H9 (cell line): ENCODE results near the gene DUSP10. TPM values are rescaled to one million over a fixed set of nuclear protein-coding genes. Genes with fewer than 3 reads are reported as not detected.

Experiments
- DNase-seq: peaks from one replicate; pipeline ENCODE4 v3.0.0-alpha.2; 2017
- H2AFZ ChIP-seq: one replicate; pipeline ENCODE4 v1.6.1; 2013; ENCODE audit warnings: mild to moderate bottlenecking, low read length, control low read depth, moderate library complexity
- H2AK5ac ChIP-seq: 2 replicates; pipeline ENCODE4 v1.6.1; 2013; ENCODE audit warnings: low read length, control low read depth, mixed read lengths; ENCODE audit not compliant: insufficient read length
- H2BK120ac ChIP-seq: one replicate; pipeline ENCODE4 v1.6.1; 2013; ENCODE audit warnings: low read depth, mild to moderate bottlenecking, low read length, control low read depth, inconsistent platforms; ENCODE audit not compliant: poor library complexity, severe bottlenecking
- H2BK12ac ChIP-seq: 2 replicates; pipeline ENCODE4 v1.6.1; 2013; ENCODE audit warnings: low read length, control low read depth, mixed read lengths, low read depth; ENCODE audit not compliant: insufficient read length
- H2BK15ac ChIP-seq: 2 replicates; pipeline ENCODE4 v1.6.1; 2013; ENCODE audit warnings: low read depth, low read length, control low read depth
- H2BK20ac ChIP-seq: one replicate; pipeline ENCODE4 v1.6.1; 2013; ENCODE audit warnings: low read depth, mild to moderate bottlenecking, low read length, control low read depth, inconsistent platforms; ENCODE audit not compliant: poor library complexity, severe bottlenecking
- H2BK5ac ChIP-seq: 2 replicates; pipeline ENCODE4 v1.6.1; 2013; ENCODE audit warnings: low read length, control low read depth, mixed read lengths; ENCODE audit not compliant: insufficient read length
- H3K14ac ChIP-seq: 2 replicates; pipeline ENCODE4 v1.6.1; 2013; ENCODE audit warnings: low read length, control low read depth; ENCODE audit not compliant: insufficient read depth
- H3K18ac ChIP-seq: 2 replicates; pipeline ENCODE4 v1.6.1; 2013; ENCODE audit warnings: low read depth, mild to moderate bottlenecking, mixed read lengths, low read length, control low read depth; ENCODE audit not compliant: insufficient read length
- H3K23ac ChIP-seq: 2 replicates; pipeline ENCODE4 v1.6.1; 2013; ENCODE audit warnings: low read length, control low read depth, mixed read lengths, low read depth; ENCODE audit not compliant: insufficient read length
- H3K23me2 ChIP-seq: 2 replicates; pipeline ENCODE4 v1.6.1; 2013; ENCODE audit warnings: low read depth, mild to moderate bottlenecking, mixed read lengths, low read length, control low read depth; ENCODE audit not compliant: insufficient read length, poor library complexity, severe bottlenecking
- H3K27ac ChIP-seq: 2 replicates; pipeline ENCODE4 v1.5.1; 2013; ENCODE audit warnings: low read length, control low read depth, mixed read lengths, low read depth; ENCODE audit not compliant: insufficient read length
- H3K27me3 ChIP-seq: 2 replicates; pipeline ENCODE4 v1.6.1; 2013; ENCODE audit warnings: low read length, control low read depth, inconsistent platforms; ENCODE audit not compliant: insufficient read depth
- H3K4ac ChIP-seq: 2 replicates; pipeline ENCODE4 v1.6.1; 2013; ENCODE audit warnings: low read depth, mild to moderate bottlenecking, control low read depth, inconsistent platforms, low read length, moderate library complexity
- H3K4me1 ChIP-seq: 2 replicates; pipeline ENCODE4 v1.6.1; 2013; ENCODE audit warnings: low read length, control low read depth, inconsistent platforms; ENCODE audit not compliant: insufficient read depth
- H3K4me2 ChIP-seq: 2 replicates; pipeline ENCODE4 v1.6.1; 2013; ENCODE audit warnings: low read length, control low read depth, mixed read lengths; ENCODE audit not compliant: insufficient read length, insufficient read depth
- H3K56ac ChIP-seq: 2 replicates; pipeline ENCODE4 v1.6.1; 2013; ENCODE audit warnings: low read depth, mild to moderate bottlenecking, mixed read lengths, low read length, control low read depth; ENCODE audit not compliant: insufficient read length
- H3K79me1 ChIP-seq: 2 replicates; pipeline ENCODE4 v1.6.1; 2013; ENCODE audit warnings: low read depth, mild to moderate bottlenecking, moderate library complexity, low read length, control low read depth, inconsistent platforms; ENCODE audit not compliant: insufficient read depth, poor library complexity, severe bottlenecking
- H3K79me2 ChIP-seq: 2 replicates; pipeline ENCODE4 v1.6.1; 2013; ENCODE audit warnings: low read length, control low read depth, inconsistent platforms; ENCODE audit not compliant: insufficient read depth
- H3K9ac ChIP-seq: 2 replicates; pipeline ENCODE4 v1.6.1; 2013; ENCODE audit warnings: low read length, control low read depth, mixed read lengths; ENCODE audit not compliant: insufficient read length; ENCODE audit errors: extremely low read depth
- H3K9me3 ChIP-seq: one replicate; pipeline ENCODE4 v1.6.1; 2013; ENCODE audit warnings: low read depth, low read length, inconsistent platforms; ENCODE audit not compliant: control insufficient read depth
- H3T11ph ChIP-seq: one replicate; pipeline ENCODE4 v1.6.1; 2013; ENCODE audit warnings: mild to moderate bottlenecking, low read length, control low read depth, inconsistent platforms
- H4K20me1 ChIP-seq: one replicate; pipeline ENCODE4 v1.6.1; 2013; ENCODE audit not compliant: control insufficient read depth, insufficient read length, insufficient read depth
- H4K5ac ChIP-seq: 2 replicates; pipeline ENCODE4 v1.6.1; 2013; ENCODE audit warnings: low read depth, mild to moderate bottlenecking, mixed read lengths, low read length, control low read depth; ENCODE audit not compliant: insufficient read length
- H4K8ac ChIP-seq: replicated peaks from 2 replicates; pipeline ENCODE4 v1.6.1; 2013; ENCODE audit warnings: low read length, control low read depth, mixed read lengths, low read depth; ENCODE audit not compliant: insufficient read length
- H4K91ac ChIP-seq: 2 replicates; pipeline ENCODE4 v1.6.1; 2013; ENCODE audit warnings: low read depth, mild to moderate bottlenecking, moderate library complexity, mixed read lengths, low read length, control low read depth; ENCODE audit not compliant: insufficient read length
- H3K27ac Mint-ChIP-seq, 3 experiments: 2 replicates in 2 of 3; 3 replicates in 1 of 3; pipeline ENCODE4 v1.8.0; 2020 to 2021; ENCODE audit warnings: mixed read lengths in 3 of 3, mild to moderate bottlenecking in 1 of 3, moderate library complexity in 1 of 3
- H3K27me3 Mint-ChIP-seq: 2 replicates; pipeline ENCODE4 v1.8.0; 2021; ENCODE audit warnings: low read depth, mild to moderate bottlenecking, moderate library complexity, mixed read lengths
- H3K36me3 Mint-ChIP-seq, 3 experiments: 2 replicates in 2 of 3; 3 replicates in 1 of 3; pipeline ENCODE4 v1.8.0; 2020 to 2021; ENCODE audit warnings: low read depth in 3 of 3, mixed read lengths in 3 of 3; ENCODE audit not compliant: insufficient read depth in 1 of 3
- H3K4me1 Mint-ChIP-seq, 2 experiments: 2 replicates each; pipeline ENCODE4 v1.8.0; 2020; ENCODE audit warnings: mixed read lengths in 2 of 2
- H3K4me3 Mint-ChIP-seq, 2 experiments: 2 replicates in 1 of 2; 3 replicates in 1 of 2; pipeline ENCODE4 v1.8.0; 2020 to 2021; ENCODE audit warnings: mild to moderate bottlenecking in 2 of 2, mixed read lengths in 2 of 2, moderate library complexity in 1 of 2
- H3K9me3 Mint-ChIP-seq, 2 experiments: 2 replicates in 1 of 2; 3 replicates in 1 of 2; pipeline ENCODE4 v1.8.0; 2020; ENCODE audit warnings: mild to moderate bottlenecking in 2 of 2, mixed read lengths in 2 of 2, moderate library complexity in 1 of 2
- WGBS: extraction: QIAGEN DNeasy Blood & Tissue Kit; methylation state at CpG from one replicate; pipeline ENCODE4 v1.1.7; 2013; ENCODE audit warnings: missing lambda C conversion rate, low lambda C conversion rate, mixed read lengths; ENCODE audit not compliant: insufficient read length; ENCODE audit errors: extremely low coverage; 5-methylcytosine and 5-hydroxymethylcytosine counted together
- total RNA-seq: library from RNA; stranded (reverse); gene quantifications from 2 replicates; pipeline ENCODE4 v1.2.1, GENCODE V29; 2021
- TF ChIP-seq, protein P1 (sequence below): fragments of 200-600 bp; sonication (generic); conservative IDR thresholded peaks from 3 replicates; pipeline ENCODE4 v1.8.0; 2021; ENCODE audit warnings: antibody characterized with exemption, mild to moderate bottlenecking

The DUSP10 gene
- total RNA-seq, 1 experiment from 2014 or later, result 2.0 TPM

DNA sequence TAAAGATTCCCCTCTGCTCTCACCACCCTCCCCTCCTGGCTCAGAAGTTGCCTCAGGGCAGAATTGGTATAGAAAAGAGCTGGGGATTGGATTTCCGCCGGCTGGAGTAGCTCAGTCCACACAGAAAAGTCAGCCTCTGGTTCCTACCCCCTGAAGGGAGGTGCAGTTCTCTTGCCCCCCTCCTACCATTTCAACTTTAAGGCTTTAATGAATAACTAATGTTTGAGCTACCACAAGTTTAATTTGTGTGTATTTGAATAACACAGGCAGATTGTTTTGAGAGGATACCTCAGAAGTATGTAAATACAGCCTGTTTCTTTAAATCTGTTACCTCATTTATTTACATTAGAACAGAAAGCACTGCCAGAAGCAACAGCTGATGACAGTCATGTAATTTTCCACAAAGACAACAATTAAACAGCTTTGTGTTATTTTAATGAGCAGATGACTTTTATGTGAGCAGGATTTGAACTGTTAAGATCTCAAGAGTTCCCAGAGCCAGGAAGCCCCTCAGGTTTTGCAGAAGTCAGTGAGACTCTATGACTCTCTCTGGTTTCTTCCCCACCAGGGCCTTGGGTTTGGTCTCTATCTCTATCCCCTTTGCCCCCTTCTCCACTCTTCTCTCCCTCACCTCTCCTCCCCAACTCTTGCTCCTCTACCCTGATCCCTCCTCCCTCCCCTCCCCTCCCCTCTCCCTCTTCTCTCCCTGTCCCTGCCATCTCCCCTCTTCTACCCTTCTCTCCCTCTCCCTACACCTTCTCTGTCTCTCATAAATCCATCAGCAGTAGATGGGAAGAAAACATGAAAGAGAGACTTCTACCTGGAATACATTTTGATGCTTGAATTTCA, 26.3 kb downstream of the DUSP10 start:
- Histone ChIP-seq H3K79me1 (no peaks in the 10 kb centered on the region), H3K4me2 (no peak overlapping the region), H3K23me2 (no peaks in the 10 kb centered on the region), H3K79me2 (no peaks in the 10 kb centered on the region), H2BK5ac (no peak overlapping the region), H3K9me3 (no peaks in the 10 kb centered on the region), H3K27ac (no peak overlapping the region), H3K56ac (no peak overlapping the region), H4K91ac (no peak overlapping the region), H2BK12ac (no peak overlapping the region), H2BK20ac (no peak overlapping the region), H3T11ph (no peak overlapping the region), H3K4ac (no peak overlapping the region), H4K5ac (no peak overlapping the region), H2BK15ac (no peak overlapping the region), H3K4me1 (peaks cover 16% of the 10 kb centered on the region; the same call in 1 of the 2 replicates), H4K8ac (no peak overlapping the region), H2AK5ac (no peak overlapping the region), H3K18ac (no peak overlapping the region), H2BK120ac (no peak overlapping the region), H3K23ac (no peak overlapping the region), H3K27me3 (peaks cover 15% of the 10 kb centered on the region), H4K20me1 (no peaks in the 10 kb centered on the region), H3K9ac (no peak overlapping the region), H3K14ac (no peak overlapping the region), H2AFZ (no peak overlapping the region)
- Mint-ChIP-seq H3K27me3 (peaks cover 26% of the 10 kb centered on the region), H3K27ac (peak overlapping the region; percentile 36 to 98 (median 74); a peak in 3 of 7 replicates), H3K4me3 (peak overlapping the region in 1 of 2 experiments; percentile 46; a peak in 1 of 5 replicates), H3K9me3 (peaks cover 3 to 9% of the 10 kb centered on the region in 2 experiments; a peak in 2 of 5 replicates), H3K36me3 (peaks cover 0 to 12% (median 7%) of the 10 kb centered on the region in 3 experiments; a peak in 5 of 7 replicates), H3K4me1 (peaks cover 66 to 67% of the 10 kb centered on the region in 2 experiments)
- WGBS, result no CpG with 5 or more reads among the region's 2 CpGs
- peak; percentile 92 for DNase-seq
- TF ChIP-seq, protein P1, sequence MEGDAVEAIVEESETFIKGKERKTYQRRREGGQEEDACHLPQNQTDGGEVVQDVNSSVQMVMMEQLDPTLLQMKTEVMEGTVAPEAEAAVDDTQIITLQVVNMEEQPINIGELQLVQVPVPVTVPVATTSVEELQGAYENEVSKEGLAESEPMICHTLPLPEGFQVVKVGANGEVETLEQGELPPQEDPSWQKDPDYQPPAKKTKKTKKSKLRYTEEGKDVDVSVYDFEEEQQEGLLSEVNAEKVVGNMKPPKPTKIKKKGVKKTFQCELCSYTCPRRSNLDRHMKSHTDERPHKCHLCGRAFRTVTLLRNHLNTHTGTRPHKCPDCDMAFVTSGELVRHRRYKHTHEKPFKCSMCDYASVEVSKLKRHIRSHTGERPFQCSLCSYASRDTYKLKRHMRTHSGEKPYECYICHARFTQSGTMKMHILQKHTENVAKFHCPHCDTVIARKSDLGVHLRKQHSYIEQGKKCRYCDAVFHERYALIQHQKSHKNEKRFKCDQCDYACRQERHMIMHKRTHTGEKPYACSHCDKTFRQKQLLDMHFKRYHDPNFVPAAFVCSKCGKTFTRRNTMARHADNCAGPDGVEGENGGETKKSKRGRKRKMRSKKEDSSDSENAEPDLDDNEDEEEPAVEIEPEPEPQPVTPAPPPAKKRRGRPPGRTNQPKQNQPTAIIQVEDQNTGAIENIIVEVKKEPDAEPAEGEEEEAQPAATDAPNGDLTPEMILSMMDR, result no peak
